Measurements from ENCODE around the gene TRHDE.

The TRHDE gene

DNA sequence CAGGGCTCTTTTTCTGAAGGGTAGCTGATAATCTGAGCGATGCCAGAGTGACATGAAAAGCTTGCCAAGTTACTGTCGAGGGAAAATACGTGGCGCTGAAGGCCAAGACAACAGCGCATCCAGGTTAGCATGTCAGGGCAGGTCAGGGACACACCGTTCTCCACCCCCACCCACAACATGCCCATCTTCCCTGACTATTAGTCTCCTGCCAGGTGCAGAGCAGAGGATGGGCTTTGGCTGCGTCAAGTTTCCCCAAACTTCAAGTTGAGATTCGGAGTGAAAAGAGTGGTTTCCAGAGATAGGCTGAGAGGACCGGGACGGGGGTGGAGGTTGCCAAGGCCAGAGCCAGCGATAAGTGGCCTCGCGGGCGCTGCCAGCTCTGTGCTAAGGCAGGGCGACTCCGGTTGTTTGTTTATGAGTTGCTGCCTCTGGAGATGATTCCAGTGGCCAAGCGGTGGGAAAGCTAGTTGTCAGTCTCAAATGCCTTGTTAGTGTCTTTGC, 1.7 kb downstream of the TRHDE start:
- DNase-seq = no peak

DNA sequence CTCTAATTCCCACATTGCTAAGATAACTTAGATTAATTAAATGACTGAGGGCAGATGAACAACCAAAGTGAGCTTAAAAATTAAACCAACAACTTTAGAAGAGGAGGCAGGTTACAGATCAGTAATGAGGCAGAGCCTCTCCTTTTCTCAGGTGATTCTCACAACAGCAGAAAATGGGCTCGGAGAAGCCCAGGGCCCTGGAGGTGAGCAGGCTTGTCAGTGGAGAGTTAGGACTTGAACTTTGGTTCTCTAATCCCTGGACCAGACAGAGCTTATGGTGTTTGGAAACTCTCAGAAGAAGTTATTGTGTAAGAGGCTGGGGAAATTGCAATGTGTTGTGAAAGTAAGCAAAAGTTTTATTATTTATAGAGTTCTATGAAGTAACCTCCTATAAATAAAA, 2.8 kb downstream of the TRHDE start:
- DNase-seq = no peak

DNA sequence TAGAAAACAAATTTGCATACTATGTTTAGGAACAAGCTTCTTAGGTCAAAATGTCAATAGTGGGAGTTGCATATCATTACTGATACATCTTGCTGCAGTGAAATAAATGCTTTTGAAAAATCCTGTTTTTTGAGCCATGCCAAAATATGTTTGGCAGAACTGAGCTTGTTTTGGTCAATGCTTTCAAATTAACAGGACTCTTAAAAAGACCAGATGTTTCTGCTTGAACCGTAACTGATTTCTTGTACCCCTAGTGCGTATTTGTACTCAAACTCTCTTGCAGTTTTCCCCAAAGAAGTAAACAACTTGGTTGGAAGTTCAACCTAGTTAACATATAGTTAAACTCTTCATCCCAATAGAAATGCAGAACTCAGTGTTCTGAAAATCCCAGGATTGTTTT, 3.4 kb downstream of the TRHDE start:
- no peak for DNase-seq

DNA sequence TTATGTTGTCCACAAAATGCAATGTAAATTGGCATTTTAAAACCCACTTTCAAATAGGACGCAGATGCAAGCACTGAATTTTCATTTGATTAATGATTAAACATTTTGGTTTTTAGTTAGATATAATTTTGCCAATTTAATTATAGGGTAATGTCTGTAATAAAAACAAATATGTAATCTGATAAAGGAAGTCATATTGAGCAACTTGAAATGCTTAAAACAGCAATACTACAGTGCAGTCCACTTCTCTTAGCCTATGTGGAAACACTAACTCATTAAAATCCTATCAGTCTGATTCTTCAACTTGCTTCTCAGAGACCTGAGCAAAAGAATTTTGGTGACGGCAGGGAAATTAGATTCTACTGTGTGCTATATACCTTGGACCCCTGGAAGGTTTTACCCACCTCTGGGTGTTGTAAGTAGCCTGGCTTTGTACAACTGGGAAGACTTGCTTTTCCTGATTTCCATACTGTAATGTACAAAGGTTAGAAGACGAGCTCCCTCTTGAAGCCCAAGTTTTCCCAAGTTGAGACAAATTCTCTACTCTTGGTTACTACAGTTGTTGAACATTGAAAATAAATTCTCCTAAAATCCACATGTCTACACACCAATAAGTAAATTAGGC, 4.1 kb downstream of the TRHDE start:
- DNase-seq = no peak

DNA sequence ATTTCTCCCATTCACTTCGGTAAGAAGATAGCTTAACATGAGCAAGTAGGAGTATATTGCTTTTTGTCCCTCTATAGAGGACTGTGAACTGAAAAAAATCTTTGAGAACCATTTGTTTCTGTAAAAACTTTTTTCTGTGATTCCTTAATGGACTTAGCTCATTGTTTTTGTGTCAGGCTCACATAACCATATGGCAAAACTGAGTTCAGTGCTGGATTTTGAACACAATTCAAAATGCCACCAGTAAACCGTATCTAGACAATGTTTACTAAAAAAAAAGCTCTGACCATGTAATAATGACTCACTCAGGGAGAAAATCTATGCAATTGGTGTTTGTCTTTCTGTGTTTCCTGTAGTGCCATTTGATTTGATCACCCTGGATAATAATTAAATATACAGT, 5.2 kb downstream of the TRHDE start:
- DNase-seq = no peak

DNA sequence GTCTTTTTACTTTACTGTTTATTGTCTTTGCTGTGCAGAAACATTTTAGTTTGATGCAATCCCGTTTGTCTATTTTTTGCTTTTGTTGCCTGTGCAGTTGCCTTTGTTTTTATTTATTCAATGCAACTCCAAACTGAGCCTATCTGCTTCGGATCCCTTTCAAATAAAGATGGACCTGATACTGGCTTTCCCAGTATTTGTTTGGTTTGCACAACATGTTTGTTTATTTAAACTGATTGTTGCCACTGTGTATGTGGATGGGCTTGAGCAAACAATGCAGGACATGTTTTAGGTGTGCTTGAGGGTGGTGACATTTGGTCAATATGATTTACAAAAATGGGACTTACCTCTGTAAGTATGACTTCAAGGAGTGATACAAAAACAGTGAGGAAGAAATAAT, 6.7 kb downstream of the TRHDE start:
- DNase-seq = no peak

DNA sequence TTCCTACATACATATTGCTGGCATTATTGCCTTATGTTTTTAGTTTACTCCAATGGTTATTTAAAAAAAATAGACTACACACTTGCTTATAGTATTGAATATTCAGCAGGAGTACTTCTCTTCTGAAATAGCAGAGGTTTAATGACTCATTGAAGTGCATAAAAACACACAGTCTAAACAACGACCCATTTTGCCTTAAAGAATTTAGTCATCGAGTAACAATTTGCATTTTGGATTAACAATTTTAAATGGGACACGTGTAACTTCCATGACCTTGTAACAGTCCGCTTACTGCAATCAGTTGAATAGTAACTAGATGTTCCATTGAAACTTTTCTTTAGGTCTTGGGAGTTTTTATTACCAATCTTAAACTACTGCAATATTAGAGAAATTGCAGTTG, 9.0 kb downstream of the TRHDE start:
- DNase-seq = no peak

DNA sequence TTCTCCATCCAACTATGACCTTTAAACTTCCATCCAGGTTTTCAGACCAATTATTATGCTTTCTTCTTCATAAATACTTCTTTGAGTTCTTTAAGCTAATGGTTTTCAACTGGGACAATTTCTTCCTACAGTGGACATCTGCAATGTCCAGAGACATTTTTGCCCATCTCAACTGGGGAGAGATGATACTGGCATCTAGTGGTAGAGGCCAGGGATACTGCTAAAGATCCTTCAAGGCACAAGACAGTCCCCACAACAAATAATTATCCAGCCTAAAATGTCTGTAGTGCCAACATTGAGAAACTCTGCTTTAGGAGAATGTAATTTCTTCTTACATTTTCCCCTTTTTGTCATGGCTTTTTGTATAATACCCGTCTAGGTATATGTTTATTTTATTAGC, 10.6 kb downstream of the TRHDE start:
- DNase-seq = no peak

DNA sequence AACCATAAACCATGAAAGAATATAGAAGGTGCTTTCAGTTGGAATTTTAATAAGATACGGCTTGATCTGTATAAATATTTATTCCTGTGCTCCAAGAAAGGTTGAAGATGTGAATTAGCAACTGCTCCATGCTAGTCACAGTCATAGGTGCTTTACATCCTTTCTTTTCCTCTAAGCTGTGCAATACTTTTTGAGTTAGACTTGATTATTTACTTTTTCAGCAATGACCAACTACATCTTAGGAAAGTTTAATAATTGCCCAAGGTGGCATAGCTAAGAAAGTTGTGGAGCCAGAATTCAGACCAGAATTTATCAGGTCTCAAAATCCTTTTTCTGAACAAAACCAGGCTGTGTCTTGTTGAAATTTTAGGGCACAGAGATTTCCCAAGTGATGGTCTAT, 13.7 kb downstream of the TRHDE start:
- DNase-seq = no peak

DNA sequence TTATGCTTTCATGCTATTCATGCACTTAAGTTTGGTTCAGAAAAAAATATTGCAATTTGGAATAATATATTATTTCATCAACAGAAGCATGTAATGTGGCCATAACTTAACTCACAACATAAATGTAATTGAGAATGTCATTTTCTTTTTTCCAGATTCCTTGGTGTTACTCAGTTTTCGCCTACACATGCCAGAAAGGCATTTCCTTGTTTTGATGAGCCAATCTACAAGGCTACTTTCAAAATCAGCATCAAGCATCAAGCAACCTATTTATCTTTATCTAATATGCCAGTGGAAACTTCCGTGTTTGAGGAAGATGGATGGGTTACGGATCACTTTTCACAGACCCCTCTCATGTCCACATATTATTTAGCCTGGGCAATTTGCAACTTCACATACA, 14.4 kb downstream of the TRHDE start:
- no peak for DNase-seq

DNA sequence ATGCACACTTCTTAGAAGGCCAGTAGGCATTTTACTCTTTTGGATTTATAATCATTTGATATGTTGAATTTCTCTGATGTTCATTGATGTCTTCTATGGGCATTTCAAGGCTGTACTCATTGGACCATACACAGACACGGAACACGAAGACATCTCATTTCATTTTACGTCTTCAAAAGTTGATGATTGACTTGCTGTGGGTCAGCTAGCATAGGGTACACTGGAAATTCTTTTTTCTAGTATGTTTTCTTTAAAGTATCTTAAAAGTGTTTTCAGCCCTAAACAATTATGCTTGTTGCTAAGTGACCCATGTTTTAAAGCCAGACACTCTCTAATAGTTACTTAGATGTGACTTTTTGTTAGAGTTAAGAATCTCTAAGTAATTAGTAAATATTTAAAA, 16.3 kb downstream of the TRHDE start:
- no peak for DNase-seq

DNA sequence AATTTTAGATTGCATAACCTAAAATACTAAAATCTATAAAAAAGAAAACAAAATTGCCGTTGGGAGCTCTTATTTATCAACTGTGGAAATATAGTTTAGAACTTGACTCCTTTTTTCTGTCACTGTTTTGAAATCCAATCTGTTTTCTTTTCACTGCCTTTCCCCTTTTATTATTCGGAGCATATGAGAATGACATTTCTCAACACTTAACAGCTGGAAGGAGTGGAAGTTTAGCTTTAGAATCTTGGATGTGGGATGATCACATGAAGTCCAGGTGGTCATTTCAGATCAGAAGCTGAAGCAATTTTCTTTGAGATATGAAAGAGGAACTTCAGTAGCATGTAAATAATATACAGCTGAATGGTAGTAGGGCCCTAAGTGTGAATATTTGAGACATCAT, 16.7 kb downstream of the TRHDE start:
- no peak for DNase-seq

DNA sequence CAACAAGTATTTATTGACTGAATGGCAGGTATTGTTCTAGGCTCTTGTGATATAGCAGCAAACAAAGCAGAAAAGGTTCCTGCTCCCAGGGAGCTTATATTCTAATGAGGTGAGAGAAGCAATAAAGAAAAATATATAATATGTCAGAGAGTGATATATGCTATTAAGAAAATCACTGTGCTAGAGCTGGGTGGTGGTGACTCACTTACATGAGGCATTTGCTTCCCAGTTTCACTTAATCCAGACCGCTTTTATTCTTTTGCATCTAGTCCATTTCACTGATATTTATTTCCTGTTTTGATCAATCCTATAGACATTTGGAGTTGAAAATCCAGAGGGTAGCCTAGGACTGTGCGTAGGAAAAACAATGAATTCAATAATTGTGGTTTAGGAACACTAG, 17.5 kb downstream of the TRHDE start:
- DNase-seq = no peak

DNA sequence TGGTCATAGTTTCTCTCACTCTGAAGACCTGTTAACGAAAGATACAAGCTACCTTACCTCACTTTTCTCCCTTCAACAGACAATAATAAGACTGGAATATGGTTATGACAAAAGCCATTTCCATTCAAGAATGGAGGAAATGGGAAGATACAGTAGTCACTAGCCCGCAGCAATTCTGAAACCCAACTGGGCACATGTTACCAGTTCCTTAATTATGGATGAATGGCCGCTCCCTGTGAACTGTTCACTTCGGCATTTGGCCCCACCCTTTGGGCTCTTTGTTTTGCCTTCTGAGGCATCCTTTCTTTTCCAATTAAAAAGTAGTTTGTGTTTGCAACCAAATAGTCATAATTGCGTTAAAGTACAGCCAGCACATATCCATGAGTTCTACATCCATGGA, 19.0 kb downstream of the TRHDE start:
- DNase-seq = no peak

DNA sequence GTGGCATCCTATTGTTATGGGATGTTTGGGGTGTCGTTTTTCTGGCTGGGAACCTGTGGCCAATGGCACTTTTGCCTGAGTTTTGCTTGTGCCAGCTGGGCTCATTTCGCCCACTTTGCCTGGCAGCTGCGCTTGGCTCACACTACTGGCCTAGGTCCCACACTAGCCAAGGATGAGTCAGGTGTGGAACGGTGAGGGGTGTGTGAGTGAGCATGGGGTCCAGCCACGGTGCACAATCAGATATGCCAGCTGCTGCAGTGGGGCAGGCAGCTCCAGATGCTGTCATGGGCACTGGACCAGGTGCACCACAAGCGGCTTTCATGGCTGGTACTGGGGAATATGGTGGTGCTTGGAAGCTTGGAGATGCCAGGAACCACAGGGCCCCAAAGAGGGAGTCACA, 21.5 kb downstream of the TRHDE start:
- no peak for DNase-seq

DNA sequence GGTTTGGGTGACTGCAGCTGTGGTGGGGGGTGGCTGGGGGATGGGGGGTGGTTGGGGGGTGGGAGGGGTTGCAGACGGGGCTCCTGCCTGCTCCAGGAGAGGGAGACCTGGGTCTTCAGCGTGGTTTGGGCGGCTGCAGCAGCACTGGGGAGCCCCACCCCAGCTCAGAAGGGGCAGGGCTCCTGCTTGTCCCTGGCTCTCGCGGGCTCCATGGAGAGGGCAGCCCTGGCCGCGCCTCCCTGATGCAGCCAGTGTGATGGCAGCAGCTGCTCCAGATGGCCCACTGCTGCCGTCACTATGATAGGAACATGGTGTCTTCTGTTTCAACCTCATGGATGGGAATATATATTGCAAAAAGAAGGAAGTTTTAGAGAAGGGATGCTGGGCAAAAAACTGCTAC, 22.9 kb downstream of the TRHDE start:
- no peak for DNase-seq

DNA sequence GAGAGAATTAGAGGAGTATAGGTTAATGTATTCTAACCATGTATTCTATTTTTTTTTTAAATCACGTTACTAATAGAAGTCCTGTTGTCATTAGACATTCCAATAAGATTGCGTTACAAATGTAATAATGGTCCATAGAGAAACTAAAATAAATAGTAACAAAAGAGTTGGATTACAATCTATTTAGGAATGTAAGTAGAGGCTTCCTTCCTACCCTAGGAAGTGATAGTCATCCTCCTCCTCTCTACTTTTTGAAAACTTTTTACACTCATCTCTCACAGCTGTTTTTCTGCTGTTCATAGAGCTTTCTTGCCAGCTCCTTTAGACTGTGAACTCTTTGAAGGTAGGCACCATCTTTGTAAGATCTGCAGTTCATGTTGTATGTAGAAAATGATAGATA, 23.6 kb downstream of the TRHDE start:
- no peak for DNase-seq

DNA sequence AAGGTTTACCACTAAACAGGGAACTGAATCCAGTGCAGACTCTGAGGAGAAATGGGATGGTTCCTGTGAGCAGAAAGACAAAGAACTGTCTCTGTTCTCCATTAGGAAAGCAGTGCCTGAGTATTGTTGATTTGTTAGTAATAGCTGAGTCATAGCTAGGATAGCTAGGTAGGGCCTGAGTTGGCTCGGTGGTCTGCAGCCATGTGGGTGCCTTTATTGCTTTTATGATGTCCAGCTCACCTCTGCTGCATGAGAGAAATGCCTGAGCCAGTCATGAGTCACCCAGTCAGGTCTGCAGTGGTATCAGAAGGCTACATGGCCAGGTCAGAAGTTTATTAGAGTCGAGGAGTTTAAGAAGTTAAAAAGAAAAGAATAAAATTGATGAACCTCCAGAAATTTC, 24.2 kb downstream of the TRHDE start:
- DNase-seq = no peak

DNA sequence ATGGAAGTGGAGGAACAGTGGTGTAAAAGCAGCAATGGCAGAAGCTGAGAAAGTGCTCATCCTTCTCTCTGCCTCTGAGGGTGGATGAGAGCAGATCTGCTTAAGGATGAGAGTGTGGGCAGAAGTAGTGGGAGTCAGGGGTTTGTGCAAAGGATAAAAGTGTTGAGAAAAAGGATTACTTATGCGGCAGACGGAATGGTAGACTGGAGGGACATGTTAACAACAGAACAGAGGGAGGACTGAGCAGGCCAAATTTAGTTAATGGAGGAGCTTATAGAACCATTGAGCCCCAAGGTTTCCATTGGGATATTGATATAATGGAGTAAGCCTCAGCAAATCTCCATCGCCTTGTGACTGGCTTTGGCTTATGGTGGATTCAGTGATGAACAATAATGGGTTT, 25.5 kb downstream of the TRHDE start:
- no peak for DNase-seq

DNA sequence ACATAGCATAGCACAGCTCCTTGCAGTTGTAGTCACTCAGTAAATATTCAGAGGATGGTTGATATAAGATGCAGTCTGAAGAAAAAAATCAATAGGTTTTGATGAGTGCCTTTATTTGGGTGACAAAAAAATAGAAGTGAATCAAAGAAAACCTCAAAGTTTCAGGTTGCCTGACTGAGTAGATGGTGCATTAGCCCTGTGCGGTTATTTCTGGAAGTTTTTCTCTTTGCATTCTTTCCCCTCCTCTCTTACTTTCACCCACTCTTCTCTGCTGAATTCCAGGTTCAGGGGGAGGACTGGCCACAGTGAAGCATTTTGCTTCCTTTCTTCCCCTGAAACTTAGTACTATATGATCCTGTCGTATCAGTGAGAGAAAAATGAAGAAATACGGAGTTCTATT, 28.6 kb downstream of the TRHDE start:
- no peak for DNase-seq

DNA sequence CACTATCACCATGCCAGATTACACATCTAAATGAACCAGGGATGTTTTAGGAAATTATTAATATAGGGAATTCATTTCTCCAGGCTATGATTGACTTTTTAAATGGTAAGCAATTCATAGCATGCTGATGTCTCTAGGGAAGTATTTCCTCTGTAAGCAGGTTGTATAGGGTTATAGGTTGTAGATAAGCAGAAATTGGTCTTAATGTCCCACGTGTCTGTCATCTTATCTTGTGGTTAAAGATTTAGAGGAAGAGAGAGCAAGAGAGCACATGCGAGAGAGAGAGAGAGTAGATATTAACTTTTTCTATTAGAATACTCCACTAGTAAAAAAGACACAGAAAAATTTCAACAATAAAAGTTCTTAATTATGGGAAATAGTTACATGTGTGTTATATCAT, 32.6 kb downstream of the TRHDE start:
- no peak for DNase-seq

DNA sequence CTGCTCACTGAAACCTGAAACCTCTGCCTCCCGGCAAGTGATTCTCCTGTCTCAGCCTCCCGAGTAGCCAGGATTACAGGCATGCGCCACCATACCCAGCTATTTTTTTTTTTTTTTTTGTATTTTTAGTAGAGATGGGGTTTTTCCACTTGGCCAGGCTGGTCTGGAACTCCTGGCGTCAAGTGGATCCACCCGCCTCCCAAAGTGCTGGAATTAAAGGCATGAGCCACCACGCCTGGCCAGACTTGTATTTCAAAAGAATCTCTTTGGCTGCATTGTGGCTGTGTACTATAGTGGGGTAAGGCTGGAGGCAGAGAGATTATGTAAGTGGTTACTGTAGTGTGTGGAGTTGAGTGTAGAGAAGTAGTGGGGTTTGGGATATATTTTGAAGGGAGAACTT, 35.1 kb downstream of the TRHDE start:
- no peak for DNase-seq

DNA sequence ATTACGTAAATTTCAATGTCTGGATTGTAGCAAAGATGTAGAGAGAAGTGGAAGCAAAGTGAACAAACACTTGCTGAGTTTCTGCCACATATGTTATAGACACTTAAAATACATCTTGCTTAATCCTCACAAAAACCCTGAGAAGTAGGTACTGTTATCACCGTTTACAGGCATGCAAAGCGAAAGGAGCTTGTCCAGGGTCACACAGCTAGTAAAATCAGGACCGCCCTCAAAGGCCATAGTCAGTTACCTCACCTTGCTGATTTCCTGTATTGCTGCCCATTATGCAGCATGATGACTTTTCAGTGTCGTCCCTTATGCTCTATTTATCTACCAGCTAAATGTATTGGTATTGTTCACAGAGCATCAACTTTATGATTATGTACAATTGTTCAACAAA, 39.8 kb downstream of the TRHDE start:
- DNase-seq = no peak

DNA sequence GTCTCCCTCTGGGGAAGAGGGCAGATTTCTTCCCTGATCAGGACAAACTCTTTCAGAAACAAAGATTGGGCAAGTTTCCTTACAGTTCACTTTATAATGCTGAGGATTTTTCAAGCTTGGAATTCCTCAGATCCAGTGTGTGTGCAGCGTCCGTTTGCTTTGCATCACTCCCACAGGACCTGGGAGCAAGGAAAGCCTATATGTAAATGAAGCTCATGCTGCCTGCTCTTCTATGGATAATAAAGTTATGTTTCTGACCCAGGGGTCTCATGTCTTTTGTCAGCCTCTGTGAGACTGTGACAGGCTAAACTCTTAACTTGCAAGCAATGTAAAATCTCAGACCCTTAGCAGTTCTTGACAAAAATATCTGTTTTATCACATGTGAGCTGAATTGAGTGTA, 41.6 kb downstream of the TRHDE start:
- DNase-seq = no peak

DNA sequence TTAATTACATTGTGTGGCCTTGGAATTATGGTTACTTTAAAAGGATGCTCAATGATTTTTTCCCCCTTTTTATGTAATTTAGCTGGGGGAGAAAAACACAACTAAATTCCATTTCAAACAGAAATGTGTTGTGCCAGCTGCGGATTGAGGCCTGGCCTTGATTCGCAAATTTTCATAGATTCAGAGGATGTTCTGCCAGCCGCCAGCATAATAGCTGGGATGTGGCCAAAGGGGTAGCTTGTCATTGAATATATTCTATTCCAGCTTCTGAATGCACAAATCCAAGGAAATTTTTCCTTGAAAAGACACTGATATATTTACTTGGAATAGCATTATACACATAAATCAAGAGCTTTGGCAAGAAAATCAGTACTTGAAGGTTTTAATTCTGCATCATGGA, 43.7 kb downstream of the TRHDE start:
- no peak for DNase-seq

DNA sequence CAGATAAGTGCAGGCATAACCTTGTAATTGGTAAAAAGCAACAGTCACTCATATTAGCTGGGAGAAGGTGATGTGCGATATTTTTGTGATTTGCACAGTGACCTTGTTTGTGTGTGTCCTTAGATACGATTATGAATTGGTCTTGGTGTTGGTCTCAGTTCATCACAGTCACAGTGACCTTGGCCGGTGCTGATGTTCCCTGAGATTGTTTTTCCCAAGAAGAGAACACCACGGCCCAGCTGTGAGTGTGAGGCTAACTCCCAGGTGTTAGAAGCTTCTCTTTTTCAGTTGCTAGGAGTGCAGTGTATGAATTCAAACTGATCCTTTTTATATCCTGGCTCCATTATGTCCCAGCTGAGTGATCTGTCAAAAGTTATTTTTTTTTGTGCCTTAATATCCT, 46.2 kb downstream of the TRHDE start:
- no peak for DNase-seq

Data from stimulated activated naive CD4-positive, alpha-beta T cell (primary cell).